Stimulated activated CD4-positive, alpha-beta T cell treated with anti-CD3 and anti-CD28 coated beads, Interleukin-4, amount 100 ng/mL, for 48 hours (primary cell): ENCODE data around the gene NANOS3.
"Not testable (repeated sequence)": the region's sequence is repeated elsewhere in the genome, so short reads cannot be mapped to it uniquely, and the experiment has no call there.

Experiments
- DNase-seq, 2 donors: peaks; one replicate each; pipeline ENCODE4 v3.0.0-alpha.2; 2020; ENCODE audit warnings: low read depth in 2 of 2

The NANOS3 gene

DNA sequence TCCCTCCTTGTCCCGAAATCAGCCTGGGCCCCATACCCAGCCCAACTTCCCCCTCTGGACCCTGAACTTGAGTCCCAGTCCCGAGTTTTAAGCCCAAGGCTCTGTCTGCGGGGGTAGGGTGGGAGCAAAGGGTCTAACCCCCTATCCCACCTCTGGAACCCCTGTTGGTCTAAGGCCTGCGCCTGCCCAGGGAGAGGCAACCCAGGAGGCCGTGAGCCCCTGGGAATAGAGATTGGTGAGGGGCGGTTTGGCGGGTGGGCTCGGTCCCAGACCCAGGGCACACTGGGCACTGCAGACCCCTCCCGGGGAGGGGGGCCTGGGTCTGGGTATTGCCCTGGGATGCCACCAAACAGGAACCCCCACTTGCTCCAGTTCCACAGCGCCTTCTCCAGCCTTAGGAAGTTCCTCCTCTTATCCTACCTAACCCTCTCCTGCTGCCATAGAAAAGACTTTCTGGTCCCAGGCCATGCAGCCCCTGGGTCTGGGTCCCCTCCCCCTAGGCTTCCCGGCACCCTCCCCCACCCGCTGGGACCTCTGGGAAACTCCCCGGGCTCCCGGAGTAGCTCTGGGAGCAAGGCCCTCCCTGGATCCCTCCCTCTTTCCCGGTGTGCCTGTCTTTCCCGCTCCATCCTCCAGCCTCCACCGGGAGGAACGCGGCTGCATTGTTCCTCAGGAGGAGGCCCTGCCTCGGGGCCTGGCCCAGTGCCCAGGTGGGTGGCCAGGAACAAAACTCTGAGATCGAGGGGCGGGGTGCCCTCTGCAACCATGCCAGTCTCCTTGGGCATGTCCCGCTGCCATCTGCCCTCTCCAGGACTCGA is 33.6 kb upstream of the NANOS3 start:
- DNase-seq, result no peak

GRCh38 chr19:13844130-13844631 is 32.8 kb upstream of the NANOS3 start:
- DNase-seq, result no peak

GRCh38 chr19:13846557-13847406 is 30.2 kb upstream of the NANOS3 start:
- peak; percentile 86 to 93 for DNase-seq

DNA sequence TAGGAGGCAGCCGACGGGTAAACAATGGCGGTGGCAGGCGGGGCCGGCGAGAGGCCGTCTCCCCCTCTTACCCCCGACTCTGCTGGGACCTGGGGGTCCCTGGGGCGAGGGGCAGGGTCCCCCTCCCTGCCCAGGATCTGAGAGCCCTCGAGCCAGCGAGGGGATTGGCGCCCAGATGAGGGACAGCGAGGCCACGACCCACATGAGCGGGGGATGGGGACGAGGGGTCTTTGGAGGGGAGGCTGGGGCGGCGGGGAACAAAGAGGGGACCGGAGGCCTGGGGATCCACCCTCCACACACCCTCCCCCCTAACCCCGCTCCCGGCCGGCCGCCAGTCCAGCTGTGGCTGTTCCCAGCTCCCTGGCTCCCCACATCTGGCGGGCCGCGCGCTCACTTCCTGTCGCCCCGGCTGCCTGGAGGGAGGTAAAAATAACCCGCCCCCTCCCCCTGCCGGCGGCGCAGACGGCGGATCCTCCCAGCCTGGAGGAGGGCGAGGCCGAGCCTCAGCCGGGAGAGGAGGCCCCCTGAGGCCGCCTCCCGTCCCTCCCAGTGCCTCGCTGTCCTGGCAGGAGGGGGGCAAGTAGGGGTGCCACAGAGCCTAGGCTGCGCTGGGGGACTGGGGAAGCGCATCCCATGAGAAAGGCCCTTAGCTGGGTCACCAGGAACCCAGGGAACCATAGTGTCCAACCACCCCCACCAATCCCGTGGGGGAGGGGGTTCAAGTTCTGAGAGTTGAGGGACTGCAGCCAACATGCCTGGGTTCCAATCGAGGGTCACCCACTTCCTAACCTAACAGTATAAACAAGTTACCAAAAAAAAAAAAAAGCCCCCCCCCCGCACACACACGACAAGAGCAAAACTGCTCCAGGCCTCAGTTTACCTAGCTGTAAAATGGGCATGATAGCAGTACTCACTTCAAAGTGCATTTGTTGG is 29.3 kb upstream of the NANOS3 start:
- peak; percentile 68 to 84 for DNase-seq

DNA sequence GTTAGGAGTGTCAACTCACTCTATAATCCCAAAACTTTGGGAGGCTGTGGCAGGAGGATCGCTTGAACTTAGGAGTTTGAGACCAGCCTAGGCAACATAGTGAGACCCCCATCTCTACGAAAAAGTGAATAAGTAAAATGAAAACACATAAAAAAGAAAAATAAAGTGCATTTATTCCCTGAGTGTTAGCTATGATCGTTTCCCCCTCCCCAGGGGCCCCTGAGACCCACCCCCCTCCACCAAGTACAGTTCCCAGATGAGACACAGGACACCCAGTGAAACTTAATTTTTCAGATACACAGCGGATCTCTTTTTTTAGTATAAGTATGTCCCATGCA is 28.6 kb upstream of the NANOS3 start:
- DNase-seq, result no peak

- no peak for DNase-seq
These were observed 27.9 kb upstream of the NANOS3 start for GRCh38 chr19:13848798-13849676.

- peak; percentile 64 to 69 for DNase-seq
These were observed 26.7 kb upstream of the NANOS3 start for GRCh38 chr19:13849991-13850909.

- no peak for DNase-seq
These were observed 25.8 kb upstream of the NANOS3 start for GRCh38 chr19:13850910-13851733.

DNA sequence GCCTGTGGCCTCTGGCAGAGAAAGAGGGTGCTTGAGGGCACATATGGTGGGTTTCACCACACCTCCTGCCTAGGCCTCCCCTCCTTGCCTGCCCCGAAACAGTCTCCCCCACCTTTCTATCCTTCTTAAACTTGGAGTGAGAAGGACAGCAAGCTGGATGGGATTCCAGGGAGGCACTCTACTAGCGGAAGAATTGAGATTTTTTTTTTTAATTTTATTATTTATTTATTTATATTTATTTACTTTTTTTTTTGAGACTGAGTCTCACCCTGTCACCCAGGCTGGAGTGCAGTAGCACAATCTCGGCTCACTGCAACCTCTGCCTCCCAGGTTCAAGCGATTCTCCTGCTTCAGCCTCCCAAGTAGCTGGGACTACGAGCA is 25.2 kb upstream of the NANOS3 start:
- not testable (repeated sequence) for DNase-seq

DNA sequence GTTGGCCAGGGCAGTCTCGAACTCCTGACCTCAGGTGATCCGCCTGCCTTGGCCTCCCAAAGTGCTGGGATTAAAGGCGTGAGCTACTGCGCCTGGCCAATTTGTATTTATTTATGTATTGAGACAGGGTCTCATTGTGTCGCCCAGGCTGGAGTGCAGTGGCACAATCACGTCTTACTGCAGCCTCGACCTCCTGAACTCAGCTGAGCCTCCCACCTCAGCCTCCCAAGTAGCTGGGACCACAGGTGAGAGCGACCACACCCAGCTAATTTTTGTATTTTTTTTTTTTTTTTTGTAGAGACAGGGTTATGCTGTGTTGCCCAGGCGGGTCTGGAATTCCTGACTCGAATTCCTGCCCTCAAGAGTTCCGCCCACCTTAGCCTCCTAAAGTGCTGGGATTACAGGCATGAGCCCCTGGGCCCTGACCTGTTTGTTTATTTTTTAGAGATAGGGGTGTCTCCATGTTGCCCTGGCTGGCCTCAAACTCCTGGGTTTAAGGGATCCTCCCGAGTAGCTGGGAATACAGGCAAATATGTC is 24.7 kb upstream of the NANOS3 start:
- not testable (repeated sequence) for DNase-seq

DNA sequence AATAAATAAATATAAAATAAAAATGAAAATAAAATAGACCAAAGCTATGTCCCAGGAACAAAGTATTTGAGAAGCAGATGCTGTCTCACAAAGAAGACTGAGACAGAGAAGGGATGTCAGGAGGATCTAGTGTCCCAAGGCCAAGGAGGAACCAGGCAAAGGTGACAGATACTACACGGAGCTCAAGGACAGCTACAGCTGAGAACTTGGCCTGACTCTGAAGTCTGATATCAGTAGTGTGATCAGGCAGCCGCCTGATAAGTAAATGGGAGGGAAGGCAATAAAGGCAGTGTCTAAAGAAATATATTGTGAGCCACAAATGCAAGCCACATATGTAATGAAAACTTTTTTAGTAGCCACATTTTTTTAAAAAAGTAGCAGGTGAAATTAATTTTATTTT is 20.4 kb upstream of the NANOS3 start:
- no peak for DNase-seq

DNA sequence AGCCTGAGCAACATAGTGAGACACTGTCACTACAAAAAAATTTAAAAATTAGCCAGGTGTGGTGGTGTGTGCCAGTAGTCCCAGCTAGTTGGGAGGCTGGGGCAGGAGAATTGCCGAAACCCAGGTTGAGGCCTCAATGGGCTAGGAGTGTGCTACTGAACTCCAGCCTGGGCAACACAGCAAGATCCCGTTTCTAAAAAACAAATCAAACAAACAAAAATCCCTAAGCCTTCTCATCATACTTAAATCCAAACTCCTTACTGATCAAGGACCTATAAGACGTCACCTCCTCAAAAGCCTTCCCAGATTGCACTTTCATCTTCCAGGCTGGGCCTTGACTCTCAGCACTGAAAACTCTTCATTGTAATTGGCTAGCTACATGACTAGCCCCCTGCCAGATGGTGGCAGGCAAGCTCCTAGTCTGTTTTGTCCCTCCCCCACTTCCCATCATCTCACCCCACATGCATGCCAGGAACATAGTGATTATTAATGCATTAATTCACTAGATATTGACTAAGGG is 17.5 kb upstream of the NANOS3 start:
- no peak for DNase-seq

DNA sequence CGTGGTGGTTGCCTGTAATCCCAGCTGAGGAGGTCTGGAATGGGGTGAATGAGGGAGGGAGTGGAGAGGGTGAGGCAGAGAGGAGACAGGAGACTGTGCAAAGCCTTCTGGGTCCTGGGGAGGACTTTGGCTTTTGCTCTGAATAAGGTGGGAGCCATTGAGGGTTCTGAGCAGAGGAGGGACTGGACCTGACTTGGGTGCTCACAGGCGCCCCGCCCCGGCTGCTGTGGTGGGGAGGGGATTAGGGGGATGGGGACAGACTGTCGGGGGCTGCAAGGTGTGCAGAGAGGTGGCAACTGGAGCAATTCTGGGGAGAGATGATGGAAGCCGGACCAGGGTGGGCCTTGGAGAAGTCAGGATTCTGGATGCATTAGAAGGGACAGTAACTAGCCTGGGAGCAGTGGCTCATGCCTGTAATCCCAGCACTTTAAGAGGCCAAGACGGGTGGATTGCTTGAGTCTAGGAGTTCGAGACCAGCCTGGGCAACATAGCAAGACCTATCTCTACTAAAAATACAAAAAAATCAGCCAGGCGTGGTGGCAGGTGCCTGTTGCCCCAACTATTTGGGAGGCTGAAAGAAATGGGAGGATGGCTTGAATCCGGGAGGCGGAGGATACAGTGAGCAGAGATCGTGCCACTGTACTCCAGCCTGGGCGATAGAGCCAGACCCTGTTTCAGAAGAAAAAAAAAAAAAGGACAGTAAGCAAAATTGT is 16.1 kb upstream of the NANOS3 start:
- no peak for DNase-seq

DNA sequence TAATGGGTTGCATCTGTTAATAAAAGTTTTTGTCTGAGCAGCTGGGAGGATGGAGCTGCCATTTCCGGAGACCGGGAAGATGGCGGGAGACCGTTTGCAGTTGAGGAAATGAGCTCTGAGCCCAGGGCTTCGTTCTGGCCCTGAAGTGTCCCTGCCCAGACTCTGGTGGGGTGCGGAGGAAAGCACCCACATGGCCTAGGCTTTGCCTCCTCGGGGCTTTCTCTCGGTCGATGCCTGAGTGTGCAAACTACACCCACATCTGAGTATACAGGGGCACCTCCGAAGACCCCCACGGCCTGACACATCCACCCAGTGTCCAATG is 15.6 kb upstream of the NANOS3 start:
- DNase-seq, result no peak

GRCh38 chr19:13861714-13862531 is 15.0 kb upstream of the NANOS3 start:
- peak; percentile 87 to 88 for DNase-seq

DNA sequence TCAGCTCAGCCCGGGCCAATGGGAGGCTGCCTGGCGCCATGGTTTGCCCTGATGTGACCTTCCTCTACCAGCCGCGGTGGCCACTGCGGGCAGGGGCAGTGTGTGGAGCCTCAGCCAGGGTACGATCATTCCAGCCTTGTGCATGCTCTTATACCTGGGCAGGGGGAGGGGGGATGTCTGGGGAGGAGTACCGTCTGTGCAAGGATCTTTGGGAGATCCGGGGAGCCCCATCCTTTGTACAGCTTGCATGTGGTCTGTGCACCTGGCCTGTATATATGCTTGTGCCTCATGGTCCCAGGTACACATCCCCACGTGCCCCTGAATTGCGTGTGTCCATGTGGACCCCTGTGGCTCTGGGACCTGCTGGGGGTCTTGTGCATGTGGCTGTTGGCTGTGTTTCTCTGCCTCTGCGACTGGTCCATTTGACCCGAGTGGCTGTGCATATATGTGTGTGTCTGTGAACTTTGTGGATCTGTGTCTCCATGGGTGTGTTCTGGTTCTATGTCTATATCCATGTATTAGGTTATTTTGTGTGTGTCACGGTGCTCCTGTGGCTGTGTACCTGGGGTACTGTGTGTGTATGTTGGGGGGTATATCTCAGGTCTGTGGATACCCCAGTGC is 12.8 kb upstream of the NANOS3 start:
- no peak for DNase-seq
